Spleen (tissue), 11 donors: ENCODE measurements around the gene SLC30A3. TPM values are rescaled to one million over a fixed set of nuclear protein-coding genes. Genes with fewer than 3 reads are reported as not detected.

Experiments used
- DNase-seq: peaks from one replicate; pipeline ENCODE4 v3.0.0-alpha.2; 2020
- H3K27ac ChIP-seq, 8 donors: fragments of 200-600 bp; sonication (generic) in 7 of 8; 1 replicate in 4 of 8; 2 replicates in 4 of 8; pipeline versions ENCODE4 v1.5.0 to v1.8.0; 2016 to 2021; ENCODE audit warnings: inconsistent platforms in 4 of 8, mild to moderate bottlenecking in 4 of 8, moderate library complexity in 1 of 8
- H3K27me3 ChIP-seq, 7 donors: fragments of 200-600 bp; sonication (generic) in 6 of 7; replicated peaks in 1 of 7; 1 replicate in 4 of 7; 2 replicates in 3 of 7; pipeline versions ENCODE4 v1.5.0 to v1.8.0; 2016 to 2021; ENCODE audit warnings: inconsistent platforms in 3 of 7, mild to moderate bottlenecking in 1 of 7
- H3K36me3 ChIP-seq, 6 donors: fragments of 200-600 bp; sonication (generic) in 5 of 6; 1 replicate in 4 of 6; 2 replicates in 2 of 6; pipeline versions ENCODE4 v1.5.0 to v1.8.0; 2016 to 2021; ENCODE audit warnings: inconsistent platforms in 2 of 6
- H3K4me1 ChIP-seq, 6 donors: fragments of 200-600 bp; sonication (generic) in 5 of 6; 1 replicate in 3 of 6; 2 replicates in 3 of 6; pipeline versions ENCODE4 v1.5.0 to v1.8.0; 2016 to 2021; ENCODE audit warnings: inconsistent platforms in 3 of 6
- H3K4me3 ChIP-seq, 8 donors: fragments of 200-600 bp; sonication (generic) in 7 of 8; 1 replicate in 4 of 8; 2 replicates in 4 of 8; pipeline versions ENCODE4 v1.5.0 to v1.8.0; 2016 to 2021; ENCODE audit warnings: inconsistent platforms in 4 of 8, mild to moderate bottlenecking in 4 of 8, moderate library complexity in 2 of 8
- H3K9me3 ChIP-seq, 8 donors: fragments of 200-600 bp; sonication (generic) in 7 of 8; 1 replicate in 4 of 8; 2 replicates in 4 of 8; pipeline versions ENCODE4 v1.5.0 to v1.8.0; 2016 to 2021; ENCODE audit warnings: inconsistent platforms in 4 of 8
- POLR2A ChIP-seq, 3 donors: fragments of 450-650 bp; IDR thresholded peaks; one replicate each; pipeline ENCODE4 v1.5.1; 2017; ENCODE audit warnings: antibody characterized with exemption in 3 of 3, mild to moderate bottlenecking in 1 of 3
- POLR2AphosphoS5 ChIP-seq, 3 donors: sonication (generic); formaldehyde crosslinking; IDR thresholded peaks; one replicate each; pipeline ENCODE4 v1.5.1; 2017; ENCODE audit warnings: antibody characterized with exemption in 3 of 3
- WGBS, 5 donors: extraction: QIAGEN DNeasy Blood & Tissue Kit in 3 of 5; methylation state at CpG; one replicate each; pipeline versions ENCODE4 v1.1.5 to v1.1.7; 2013 to 2018; 5-methylcytosine and 5-hydroxymethylcytosine counted together
- intact Hi-C: fragments of 100-400 bp; cut with DNase I; formaldehyde crosslinking; loops from one replicate; pipeline ENCODE4 v1.15.0; 2023; ENCODE audit warnings: low total_unique reads
- polyA plus RNA-seq, 3 donors: library from polyadenylated mRNA; stranded (reverse); fragments of 200-250 nt; gene quantifications; one replicate each; pipeline ENCODE4 v1.2.1, GENCODE V29; 2013
- total RNA-seq, 7 donors: library from RNA; depleted of rRNA in 3 of 7; stranded (reverse); fragments of >200 nt in 3 of 7; fragmentation: NEBNext Ultra II Directional in 4 of 7; extraction: Animal tissue kit (Norgen Biotek cat#: 25700) in 4 of 7; gene quantifications; one replicate each; pipeline versions ENCODE4 v1.1.0 to v1.2.1, GENCODE V29; 2016 to 2021
- TF ChIP-seq, protein P1 (sequence below), 11 experiments: fragments of 200-600 bp in 7 of 11; fragments of 450-650 bp in 4 of 11; sonication (generic) in 4 of 11; IDR thresholded peaks in 8 of 11; conservative IDR thresholded peaks in 3 of 11; 1 replicate in 7 of 11; 2 replicates in 4 of 11; pipeline versions ENCODE4 v1.4.0 to v1.8.0; 2016 to 2021; ENCODE audit warnings: antibody characterized with exemption in 11 of 11, inconsistent platforms in 4 of 11, mild to moderate bottlenecking in 1 of 11
- donor health status: healthy with polysubstance abuse.
- donor health status: DM: no; HTN: no; CAD: no; lungs with moderate emphysema.
- donor health status: DM: no; HTN: no; CAD: no.
- donor health status: Bipolar disorder and iron deficiency.
- donor health status: healthy.
- donor health status: DM: no; HTN: no; CAD: no.
- donor health status: DM: yes; HTN: yes; CAD: no.

The SLC30A3 gene
- total and polyA plus RNA-seq, 10 donors: 0.05 to 0.34 (median 0.16) TPM; not detected in 5

DNA sequence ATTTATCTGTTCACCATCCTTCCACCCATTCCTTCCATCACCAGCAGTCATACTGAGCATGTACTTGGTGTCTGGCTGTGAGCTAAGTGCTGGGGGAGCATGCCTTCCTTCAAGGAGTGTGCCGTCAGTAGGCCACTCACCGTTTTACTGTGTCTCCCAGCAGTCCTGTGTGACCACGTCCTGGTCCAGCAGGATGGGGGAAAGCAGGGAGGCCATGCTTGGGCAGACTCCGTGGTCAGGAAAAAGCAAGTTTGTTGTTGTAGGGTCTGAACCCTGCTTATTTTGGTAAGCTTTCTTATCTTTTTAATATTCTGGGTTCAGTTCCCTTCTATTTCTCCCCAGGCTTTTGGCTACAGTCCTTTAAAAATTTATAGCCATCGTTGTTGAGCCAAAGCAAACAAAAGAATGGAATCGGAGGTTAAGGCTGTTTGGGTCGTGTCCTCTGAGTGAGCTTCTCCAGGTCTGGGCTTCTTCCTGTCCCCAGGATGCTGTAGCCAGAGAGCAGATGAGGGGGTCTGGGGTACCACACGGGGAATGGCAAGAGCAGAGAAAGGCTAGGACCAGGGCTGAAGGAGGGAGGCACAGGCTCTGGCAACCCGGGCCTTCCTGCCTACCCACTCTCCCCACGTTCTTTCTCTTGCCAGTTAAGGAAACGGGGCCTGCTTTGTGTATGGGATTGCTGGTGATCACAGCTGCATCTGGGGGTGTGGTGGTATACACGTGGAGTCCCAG is 13.5 kb downstream of the SLC30A3 start:
- TF ChIP-seq POLR2A (IDR thresholded peaks at IDR 0.05): no peak
- TF ChIP-seq, protein P1, sequence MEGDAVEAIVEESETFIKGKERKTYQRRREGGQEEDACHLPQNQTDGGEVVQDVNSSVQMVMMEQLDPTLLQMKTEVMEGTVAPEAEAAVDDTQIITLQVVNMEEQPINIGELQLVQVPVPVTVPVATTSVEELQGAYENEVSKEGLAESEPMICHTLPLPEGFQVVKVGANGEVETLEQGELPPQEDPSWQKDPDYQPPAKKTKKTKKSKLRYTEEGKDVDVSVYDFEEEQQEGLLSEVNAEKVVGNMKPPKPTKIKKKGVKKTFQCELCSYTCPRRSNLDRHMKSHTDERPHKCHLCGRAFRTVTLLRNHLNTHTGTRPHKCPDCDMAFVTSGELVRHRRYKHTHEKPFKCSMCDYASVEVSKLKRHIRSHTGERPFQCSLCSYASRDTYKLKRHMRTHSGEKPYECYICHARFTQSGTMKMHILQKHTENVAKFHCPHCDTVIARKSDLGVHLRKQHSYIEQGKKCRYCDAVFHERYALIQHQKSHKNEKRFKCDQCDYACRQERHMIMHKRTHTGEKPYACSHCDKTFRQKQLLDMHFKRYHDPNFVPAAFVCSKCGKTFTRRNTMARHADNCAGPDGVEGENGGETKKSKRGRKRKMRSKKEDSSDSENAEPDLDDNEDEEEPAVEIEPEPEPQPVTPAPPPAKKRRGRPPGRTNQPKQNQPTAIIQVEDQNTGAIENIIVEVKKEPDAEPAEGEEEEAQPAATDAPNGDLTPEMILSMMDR (IDR thresholded peaks at IDR 0.05 in 8 of 11, conservative IDR thresholded peaks at IDR 0.05 in 3 of 11): no peak
- TF ChIP-seq POLR2AphosphoS5 (IDR thresholded peaks at IDR 0.05): no peak
- H3K27ac ChIP-seq: no peak overlapping the region

DNA sequence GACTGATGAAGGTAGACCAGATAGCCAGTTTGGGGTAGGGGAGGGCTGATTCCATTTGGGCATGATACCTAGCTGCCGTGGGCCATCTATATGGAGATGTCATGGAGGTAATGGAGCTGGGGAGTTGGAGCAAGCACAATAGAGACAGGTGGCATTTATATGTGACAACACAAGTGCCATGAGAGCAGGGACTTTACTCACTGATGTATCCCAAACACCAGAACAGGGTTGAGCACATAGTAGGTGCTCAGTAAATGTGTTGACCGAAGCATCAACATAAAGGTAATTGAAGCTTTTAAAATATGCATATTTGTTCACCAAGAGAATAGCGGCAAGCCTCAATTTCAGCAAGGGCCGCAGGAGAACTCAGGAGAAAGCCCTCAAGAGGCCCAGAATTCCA is 15.0 kb downstream of the SLC30A3 start:
- no peak overlapping the region for H3K4me3 ChIP-seq
- no peaks in the 10 kb centered on the region for H3K9me3 ChIP-seq
- DNase-seq: no peak
- intact Hi-C loops: no loop called here
- peaks cover 0 to 22% (median 3%) of the 10 kb centered on the region in 7 donors for H3K27me3 ChIP-seq
- peaks cover 4 to 10% (median 8%) of the 10 kb centered on the region in 6 donors for H3K4me1 ChIP-seq
- H3K27ac ChIP-seq: no peak overlapping the region
- WGBS, 5 donors: 67 to 94% (median 83%) methylated on average over 4 of the region's 4 CpGs
- TF ChIP-seq POLR2AphosphoS5 (IDR thresholded peaks at IDR 0.05) (no peak), POLR2A (IDR thresholded peaks at IDR 0.05) (no peak)
- TF ChIP-seq, protein P1 (IDR thresholded peaks at IDR 0.05 in 8 of 11, conservative IDR thresholded peaks at IDR 0.05 in 3 of 11): no peak
- H3K36me3 ChIP-seq: peaks cover 0 to 22% (median 16%) of the 10 kb centered on the region in 6 donors

More for the DNA sequence above, 13.5 kb downstream of the SLC30A3 start:
- peaks cover 4 to 10% (median 8%) of the 10 kb centered on the region in 6 donors for H3K4me1 ChIP-seq
- peaks cover 0 to 8% (median 2%) of the 10 kb centered on the region in 6 donors for H3K36me3 ChIP-seq
- peaks cover 0 to 31% (median 3%) of the 10 kb centered on the region in 7 donors for H3K27me3 ChIP-seq
- WGBS, 5 donors: 61 to 69% (median 69%) methylated on average over 11 to 12 of the region's 12 CpGs
- intact Hi-C loops: no loop called here
- H3K9me3 ChIP-seq: no peaks in the 10 kb centered on the region
- no peak overlapping the region for H3K4me3 ChIP-seq
- no peak for DNase-seq

DNA sequence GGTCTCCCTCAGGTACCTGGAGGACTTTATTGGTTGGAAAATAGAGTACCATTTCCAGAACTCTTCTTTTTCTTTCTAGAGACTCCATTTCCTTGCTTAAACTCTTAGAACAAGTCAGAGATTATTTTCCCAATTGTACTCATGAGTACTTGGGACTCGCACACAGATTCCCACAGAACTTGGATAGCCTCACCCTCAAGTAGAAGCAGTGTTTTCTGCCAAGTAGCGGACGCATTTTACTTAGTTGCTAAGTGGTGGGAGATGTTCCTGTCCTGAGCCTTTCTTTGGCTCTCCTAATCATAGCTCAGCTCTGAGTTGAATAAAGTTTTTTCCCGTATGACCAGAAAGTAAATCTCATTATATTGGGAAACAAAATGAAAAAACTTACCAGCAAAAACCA is 17.2 kb downstream of the SLC30A3 start:
- H3K9me3 ChIP-seq: no peaks in the 10 kb centered on the region
- intact Hi-C loops: no loop called here
- no peak for DNase-seq

DNA sequence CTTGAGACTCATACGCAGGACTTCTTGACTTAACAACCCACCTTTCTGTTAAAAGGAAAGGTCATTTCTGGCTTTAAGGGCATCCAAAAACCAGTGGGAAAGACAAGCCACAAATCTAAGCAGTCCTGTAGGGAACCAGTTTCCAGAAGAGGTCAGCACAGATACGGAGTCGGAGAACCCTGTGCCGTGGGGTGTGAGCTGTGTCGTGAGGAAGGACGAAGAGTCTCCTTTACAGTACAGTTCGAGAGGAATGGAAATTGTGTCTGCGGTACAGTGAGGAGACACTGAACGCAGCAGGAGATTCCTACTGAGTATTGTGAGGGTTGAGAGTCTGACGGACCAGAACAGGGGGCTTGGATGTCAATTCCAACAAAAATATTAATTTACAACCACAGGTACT is 17.7 kb downstream of the SLC30A3 start:
- Histone ChIP-seq H3K36me3 (peaks cover 2 to 50% (median 44%) of the 10 kb centered on the region in 6 donors), H3K27me3 (peaks cover 0 to 4% (median under 1%) of the 10 kb centered on the region in 7 donors), H3K4me1 (peaks cover 2 to 4% (median 4%) of the 10 kb centered on the region in 6 donors), H3K4me3 (no peak overlapping the region), H3K27ac (no peak overlapping the region), H3K9me3 (no peaks in the 10 kb centered on the region)
- intact Hi-C loops: no loop called here
- TF ChIP-seq, protein P1 (IDR thresholded peaks at IDR 0.05 in 8 of 11, conservative IDR thresholded peaks at IDR 0.05 in 3 of 11): no peak
- no peak for TF ChIP-seq POLR2AphosphoS5 (IDR thresholded peaks at IDR 0.05)
- no peak for TF ChIP-seq POLR2A (IDR thresholded peaks at IDR 0.05)
- no peak for DNase-seq
- 84 to 92% (median 86%) methylated on average over 10 of the region's 10 CpGs for WGBS, 5 donors

More for the DNA sequence above, 17.2 kb downstream of the SLC30A3 start:
- Histone ChIP-seq H3K4me1 (peaks cover 4 to 9% (median 8%) of the 10 kb centered on the region in 6 donors), H3K4me3 (no peak overlapping the region), H3K27me3 (peaks cover 0 to 9% (median 3%) of the 10 kb centered on the region in 7 donors), H3K36me3 (peaks cover 2 to 45% (median 39%) of the 10 kb centered on the region in 6 donors), H3K27ac (no peak overlapping the region)
- TF ChIP-seq, protein P1 (IDR thresholded peaks at IDR 0.05 in 8 of 11, conservative IDR thresholded peaks at IDR 0.05 in 3 of 11): no peak
- TF ChIP-seq POLR2AphosphoS5 (IDR thresholded peaks at IDR 0.05): no peak
- TF ChIP-seq POLR2A (IDR thresholded peaks at IDR 0.05): no peak
- WGBS, 5 donors: 83 to 92% (median 88%) methylated on average over 4 of the region's 4 CpGs
